Stimulated activated naive CD4-positive, alpha-beta T cell (primary cell): ENCODE results near the gene PDE9A.

Experiments
- DNase-seq, 6 experiments: peaks; one replicate each; lab custom pipeline; 2025; lab: John Stamatoyannopoulos, UW

PDE9A gene

GRCh38 chr21:42775123-42775522, 121.7 kb downstream of the PDE9A start:
- no peak for DNase-seq

- DNase-seq, result no peak
Measured at GRCh38 chr21:42775891-42776290, 122.5 kb downstream of the PDE9A start.

GRCh38 chr21:42777064-42777756, 123.8 kb downstream of the PDE9A start:
- no peak for DNase-seq

GRCh38 chr21:42777757-42778344, 124.4 kb downstream of the PDE9A start:
- no peak for DNase-seq

GRCh38 chr21:42779431-42779861, 126.0 kb downstream of the PDE9A start:
- DNase-seq, result no peak

GRCh38 chr21:42780617-42781016, 127.2 kb downstream of the PDE9A start:
- no peak for DNase-seq

- DNase-seq, result peak in 3 of 6 experiments; percentile 11 to 46 (median 13)
Measured at GRCh38 chr21:42781150-42781970, 127.9 kb downstream of the PDE9A start.

- DNase-seq, result no peak
Measured at GRCh38 chr21:42781971-42782722, 128.7 kb downstream of the PDE9A start.

GRCh38 chr21:42782723-42783242, 129.4 kb downstream of the PDE9A start:
- DNase-seq, result no peak

GRCh38 chr21:42784276-42784675, 130.9 kb downstream of the PDE9A start:
- peak in 2 of 6 experiments; percentile 8 to 32 for DNase-seq

- no peak for DNase-seq
Measured at GRCh38 chr21:42784896-42785451, 131.6 kb downstream of the PDE9A start.

- DNase-seq, result no peak
Measured at GRCh38 chr21:42785666-42786427, 132.4 kb downstream of the PDE9A start.

GRCh38 chr21:42786884-42787283, 133.5 kb downstream of the PDE9A start:
- DNase-seq, result no peak

- DNase-seq, result no peak
Measured at GRCh38 chr21:42787613-42788012, 134.2 kb downstream of the PDE9A start.

- no peak for DNase-seq
Measured at GRCh38 chr21:42790520-42791065, 137.2 kb downstream of the PDE9A start.

- no peak for DNase-seq
Measured at GRCh38 chr21:42793774-42794173, 140.4 kb downstream of the PDE9A start.

- DNase-seq, result no peak
Measured at GRCh38 chr21:42794551-42794950, 141.1 kb downstream of the PDE9A start.

- DNase-seq, result no peak
Measured at GRCh38 chr21:42796327-42797062, 143.1 kb downstream of the PDE9A start.

- DNase-seq, result no peak
Measured at GRCh38 chr21:42797522-42797921, 144.1 kb downstream of the PDE9A start.

- DNase-seq, result no peak
Measured at GRCh38 chr21:42798106-42798505, 144.7 kb downstream of the PDE9A start.
